MCF 10A (cell line): ENCODE data around the gene TNFRSF4. TPM values are rescaled to one million over a fixed set of nuclear protein-coding genes. Genes with fewer than 3 reads are reported as not detected.

Source experiments
- BruUV-seq: library from RNA; stranded (reverse); fragments of 400-500 nt; replicated peaks from 2 replicates; lab custom pipeline; 2021; lab: Mats Ljungman, UMichigan
- CTCF ChIA-PET: fragments of 300-600 bp; sonication (Branson Sonifier 250); formaldehyde crosslinking; extraction: SDS; loops from one replicate; lab custom pipeline; 2021; ENCODE audit warnings: antibody characterized with exemption, inconsistent platforms; lab: Yijun Ruan, JAX
- POLR2A ChIA-PET: fragments of 300-600, 350-650 bp; sonication (Branson Sonifier 250); formaldehyde crosslinking; extraction: SDS; loops from one replicate; lab custom pipeline; 2020; ENCODE audit warnings: antibody characterized with exemption, inconsistent platforms; lab: Yijun Ruan, JAX
- DNase-seq: peaks from one replicate; pipeline ENCODE4 v3.0.0-alpha.2; 2018; ENCODE audit not compliant: unreplicated experiment
- H3K27ac Mint-ChIP-seq: one replicate; pipeline ENCODE4 v1.8.0; 2022; ENCODE audit warnings: mild to moderate bottlenecking, low read depth, mixed read lengths; ENCODE audit not compliant: unreplicated experiment
- H3K27me3 Mint-ChIP-seq: one replicate; pipeline ENCODE4 v1.8.0; 2022; ENCODE audit warnings: mixed read lengths; ENCODE audit not compliant: insufficient read depth, unreplicated experiment
- H3K36me3 Mint-ChIP-seq: one replicate; pipeline ENCODE4 v1.8.0; 2022; ENCODE audit warnings: mild to moderate bottlenecking, moderate library complexity, mixed read lengths; ENCODE audit not compliant: insufficient read depth, unreplicated experiment
- H3K4me1 Mint-ChIP-seq: one replicate; pipeline ENCODE4 v1.8.0; 2022; ENCODE audit warnings: mixed read lengths; ENCODE audit not compliant: insufficient read depth, unreplicated experiment
- H3K4me3 Mint-ChIP-seq: one replicate; pipeline ENCODE4 v1.8.0; 2022; ENCODE audit warnings: mild to moderate bottlenecking, moderate library complexity, mixed read lengths; ENCODE audit not compliant: unreplicated experiment
- H3K9me3 Mint-ChIP-seq: one replicate; pipeline ENCODE4 v1.8.0; 2022; ENCODE audit warnings: mixed read lengths; ENCODE audit not compliant: unreplicated experiment
- intact Hi-C: fragments of 100-400 bp; cut with micrococcal nuclease; formaldehyde crosslinking; loops from 2 replicates; pipeline ENCODE4 v1.14.1; 2022
- total RNA-seq: library from RNA; stranded (reverse); gene quantifications from 2 replicates; pipeline ENCODE4 v1.2.3, GENCODE V29; 2022
- TF ChIP-seq, protein P1 (sequence below): fragments of 200-600 bp; IDR thresholded peaks from one replicate; pipeline ENCODE4 v1.8.0; 2022; ENCODE audit warnings: antibody characterized with exemption, mild to moderate bottlenecking; ENCODE audit not compliant: unreplicated experiment

Gene TNFRSF4
- total RNA-seq, 1 experiment from 2014 or later, result not detected

DNA sequence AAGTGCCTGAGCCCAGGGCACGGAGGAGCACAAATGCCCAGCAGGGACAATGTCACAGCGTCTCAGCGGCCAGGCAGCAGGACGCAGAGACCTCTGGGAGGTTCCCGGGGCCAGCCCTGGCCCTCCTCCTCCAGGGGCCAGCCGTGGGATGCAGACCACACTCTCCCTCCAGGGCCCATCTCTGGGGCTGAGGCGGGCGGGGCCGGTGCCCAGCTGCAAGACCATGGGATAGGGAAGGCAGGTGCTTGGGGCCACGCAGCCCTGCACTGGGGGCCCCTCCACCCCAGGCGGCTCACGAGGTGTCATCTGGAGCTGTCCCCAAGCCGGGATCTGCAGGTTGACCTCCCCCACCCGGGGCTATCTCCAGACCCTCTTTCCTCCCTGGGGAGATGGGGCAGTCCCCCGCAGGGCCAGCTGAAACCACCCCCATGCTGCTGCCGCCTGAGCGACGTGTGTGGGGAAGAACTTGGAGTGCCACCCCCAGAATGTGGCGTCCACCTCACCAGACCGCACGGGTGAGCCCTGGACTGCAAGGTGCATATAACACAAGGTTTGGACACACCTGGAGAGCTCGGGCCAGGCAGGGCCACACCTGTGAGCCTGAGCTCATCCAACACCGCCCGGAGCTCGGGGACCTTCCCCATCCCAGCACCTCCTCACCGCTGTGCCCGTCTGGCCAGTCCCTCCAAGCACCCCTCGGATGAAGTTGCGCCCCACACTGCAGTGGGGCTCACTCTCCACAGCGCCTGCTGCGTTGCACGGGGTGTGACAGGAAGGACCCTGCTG, 44.3 kb downstream of the TNFRSF4 start:
- ChIA-PET CTCF (interaction anchor here (1.1 kb wide), 1 partner anchor 168 kb away, joined by 3 read pairs; no protein-coding TSS in a partner anchor), POLR2A (no interaction called here)
- TF ChIP-seq, protein P1, sequence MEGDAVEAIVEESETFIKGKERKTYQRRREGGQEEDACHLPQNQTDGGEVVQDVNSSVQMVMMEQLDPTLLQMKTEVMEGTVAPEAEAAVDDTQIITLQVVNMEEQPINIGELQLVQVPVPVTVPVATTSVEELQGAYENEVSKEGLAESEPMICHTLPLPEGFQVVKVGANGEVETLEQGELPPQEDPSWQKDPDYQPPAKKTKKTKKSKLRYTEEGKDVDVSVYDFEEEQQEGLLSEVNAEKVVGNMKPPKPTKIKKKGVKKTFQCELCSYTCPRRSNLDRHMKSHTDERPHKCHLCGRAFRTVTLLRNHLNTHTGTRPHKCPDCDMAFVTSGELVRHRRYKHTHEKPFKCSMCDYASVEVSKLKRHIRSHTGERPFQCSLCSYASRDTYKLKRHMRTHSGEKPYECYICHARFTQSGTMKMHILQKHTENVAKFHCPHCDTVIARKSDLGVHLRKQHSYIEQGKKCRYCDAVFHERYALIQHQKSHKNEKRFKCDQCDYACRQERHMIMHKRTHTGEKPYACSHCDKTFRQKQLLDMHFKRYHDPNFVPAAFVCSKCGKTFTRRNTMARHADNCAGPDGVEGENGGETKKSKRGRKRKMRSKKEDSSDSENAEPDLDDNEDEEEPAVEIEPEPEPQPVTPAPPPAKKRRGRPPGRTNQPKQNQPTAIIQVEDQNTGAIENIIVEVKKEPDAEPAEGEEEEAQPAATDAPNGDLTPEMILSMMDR, result no peak
- intact Hi-C loops, result no loop called here
- no peaks in the 10 kb centered on the region for H3K27me3 Mint-ChIP-seq
- no TSS peak for BruUV-seq
- H3K4me3 Mint-ChIP-seq, result no peak overlapping the region
- no peaks in the 10 kb centered on the region for H3K36me3 Mint-ChIP-seq
- no peak overlapping the region for H3K27ac Mint-ChIP-seq
- H3K4me1 Mint-ChIP-seq, result no peaks in the 10 kb centered on the region
- no peaks in the 10 kb centered on the region for H3K9me3 Mint-ChIP-seq
- DNase-seq, result no peak

DNA sequence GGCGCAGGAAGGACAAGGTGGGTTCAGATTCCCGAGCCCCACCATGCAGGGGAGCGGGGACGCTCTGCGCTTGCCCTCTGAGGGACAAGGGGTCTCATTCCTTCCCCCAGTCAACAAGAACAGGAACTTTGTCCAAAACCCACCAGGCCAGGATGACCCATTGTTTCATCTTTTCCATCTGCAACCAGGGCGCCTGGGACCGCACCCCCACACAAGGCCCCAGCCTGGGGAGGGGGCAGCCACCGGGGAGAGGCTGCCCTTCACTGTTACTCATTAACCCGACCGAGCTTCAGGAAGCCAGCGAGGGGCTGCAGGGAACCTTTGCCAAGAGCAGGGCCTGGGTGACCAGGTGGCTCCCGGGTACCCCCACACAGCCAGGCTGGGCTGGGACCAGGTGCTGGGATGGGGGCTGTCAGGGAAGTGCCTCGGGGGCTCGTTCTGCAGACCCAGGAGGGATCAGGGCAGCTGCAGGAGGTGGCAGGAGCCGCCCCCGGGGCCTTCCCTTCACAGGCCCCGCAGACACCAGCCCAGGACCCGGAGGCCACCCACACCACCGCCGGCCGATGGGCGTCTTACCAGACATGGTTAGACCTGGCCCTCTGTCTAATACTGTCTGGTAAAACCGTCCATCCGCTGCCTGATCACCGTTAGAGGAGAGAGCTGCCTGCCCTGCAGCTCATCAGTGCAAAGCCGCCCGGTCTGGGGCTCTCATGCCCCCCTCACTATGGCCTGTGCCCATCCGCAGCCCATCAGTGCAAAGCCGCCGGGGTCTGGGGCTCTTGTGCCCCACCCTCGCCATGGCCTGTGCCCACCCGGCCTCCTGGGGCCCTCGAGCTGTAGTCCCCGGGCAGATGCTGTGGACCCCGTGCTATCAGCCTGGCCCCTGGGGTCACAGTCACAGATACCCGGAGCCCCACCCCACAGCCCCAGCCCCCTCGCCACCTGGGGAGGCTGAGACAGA, 45.2 kb downstream of the TNFRSF4 start:
- H3K27ac Mint-ChIP-seq, result no peak overlapping the region
- TF ChIP-seq, protein P1, result no peak
- intact Hi-C loops, result no loop called here
- no peaks in the 10 kb centered on the region for H3K4me1 Mint-ChIP-seq
- no peaks in the 10 kb centered on the region for H3K27me3 Mint-ChIP-seq
- ChIA-PET POLR2A (no interaction called here), CTCF (no interaction called here)
- no TSS peak for BruUV-seq
- DNase-seq, result no peak
- no peak overlapping the region for H3K4me3 Mint-ChIP-seq
- H3K36me3 Mint-ChIP-seq, result no peaks in the 10 kb centered on the region
- no peaks in the 10 kb centered on the region for H3K9me3 Mint-ChIP-seq

DNA sequence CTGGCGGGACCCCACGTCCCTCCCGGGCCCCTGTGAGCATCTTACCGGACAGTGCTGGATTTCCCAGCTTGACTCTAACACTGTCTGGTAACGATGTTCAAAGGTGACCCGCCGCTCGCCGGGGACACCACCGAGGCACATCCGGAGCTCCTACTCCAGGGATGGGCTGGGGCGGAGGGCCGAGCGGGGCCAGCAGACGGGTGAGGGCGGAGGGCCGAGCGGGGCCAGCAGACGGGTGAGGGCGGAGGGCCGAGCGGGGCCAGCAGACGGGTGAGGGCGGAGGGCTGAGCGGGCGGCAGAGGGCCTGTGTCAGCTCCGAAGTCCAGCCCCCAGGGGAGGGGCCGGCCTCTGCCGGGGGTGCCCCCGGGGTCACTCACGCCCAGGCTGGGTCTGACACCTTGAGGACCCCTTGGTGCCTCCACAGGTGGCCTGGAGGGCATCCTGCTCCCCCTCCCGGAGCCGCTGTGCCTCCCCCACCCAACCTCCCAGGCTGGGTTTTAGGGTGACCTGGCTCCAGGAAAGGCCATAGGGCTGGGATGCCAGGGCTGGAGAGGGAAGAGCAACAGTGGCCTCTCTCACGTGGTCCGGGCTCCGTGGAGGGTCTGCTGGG, 46.0 kb downstream of the TNFRSF4 start:
- no peaks in the 10 kb centered on the region for H3K9me3 Mint-ChIP-seq
- H3K27me3 Mint-ChIP-seq, result no peaks in the 10 kb centered on the region
- ChIA-PET POLR2A (no interaction called here), CTCF (no interaction called here)
- no TSS peak for BruUV-seq
- H3K27ac Mint-ChIP-seq, result no peak overlapping the region
- intact Hi-C loops, result no loop called here
- no peak overlapping the region for H3K4me3 Mint-ChIP-seq
- no peak for DNase-seq
- H3K4me1 Mint-ChIP-seq, result no peaks in the 10 kb centered on the region
- no peaks in the 10 kb centered on the region for H3K36me3 Mint-ChIP-seq
- TF ChIP-seq, protein P1, result no peak

DNA sequence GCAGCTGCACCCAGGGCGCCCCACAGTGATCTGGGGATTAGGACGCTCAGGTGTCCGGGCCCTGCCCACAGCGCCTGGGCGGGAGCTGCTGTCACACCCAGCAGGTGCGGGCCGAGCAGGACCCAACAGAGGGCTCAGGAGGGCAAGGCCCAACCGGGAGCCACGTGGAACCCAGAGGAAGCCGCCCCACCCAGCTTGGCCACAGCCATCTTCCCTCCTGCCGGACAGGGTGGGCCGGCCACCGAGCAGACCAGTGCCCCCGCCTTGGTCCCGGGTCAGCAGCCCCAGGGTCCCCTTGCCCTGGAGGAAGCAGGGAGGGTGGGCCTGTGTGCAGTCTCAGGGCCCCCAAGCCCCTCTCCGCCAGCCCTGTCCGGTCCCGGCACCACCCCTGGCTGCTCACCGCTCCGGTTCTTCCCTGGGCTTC, 46.5 kb downstream of the TNFRSF4 start:
- TF ChIP-seq, protein P1, result no peak
- H3K27ac Mint-ChIP-seq, result no peak overlapping the region
- intact Hi-C loops, result no loop called here
- no peaks in the 10 kb centered on the region for H3K27me3 Mint-ChIP-seq
- H3K4me3 Mint-ChIP-seq, result no peak overlapping the region
- no peaks in the 10 kb centered on the region for H3K9me3 Mint-ChIP-seq
- H3K4me1 Mint-ChIP-seq, result no peaks in the 10 kb centered on the region
- H3K36me3 Mint-ChIP-seq, result no peaks in the 10 kb centered on the region
- no TSS peak for BruUV-seq
- no peak for DNase-seq
- POLR2A ChIA-PET, result no interaction called here
- CTCF ChIA-PET, result no interaction called here
